ENCODE measurements around the gene FBH1.
"Not testable (repeated sequence)": the region's sequence is repeated elsewhere in the genome, so short reads cannot be mapped to it uniquely, and the experiment has no call there.

FBH1 gene

GRCh38 chr10:5960070-5960972 lies 70.3 kb downstream of the FBH1 start:
- no peak for DNase-seq

GRCh38 chr10:5960973-5961275 lies 70.9 kb downstream of the FBH1 start:
- not testable (repeated sequence) for DNase-seq

- no peak for DNase-seq
Measured at GRCh38 chr10:5961405-5962100, 71.5 kb downstream of the FBH1 start.

GRCh38 chr10:5962358-5962940 lies 72.4 kb downstream of the FBH1 start:
- not testable (repeated sequence) for DNase-seq

- DNase-seq = no peak
Measured at GRCh38 chr10:5963071-5963470, 73.0 kb downstream of the FBH1 start.

- DNase-seq = no peak
Measured at GRCh38 chr10:5963591-5963990, 73.5 kb downstream of the FBH1 start.

- DNase-seq = no peak
Measured at GRCh38 chr10:5964736-5965135, 74.7 kb downstream of the FBH1 start.

- DNase-seq = no peak
Measured at GRCh38 chr10:5965266-5965665, 75.2 kb downstream of the FBH1 start.

- DNase-seq = no peak
Measured at GRCh38 chr10:5968037-5968680, 78.1 kb downstream of the FBH1 start.

GRCh38 chr10:5968681-5969453 lies 78.8 kb downstream of the FBH1 start:
- DNase-seq = no peak

GRCh38 chr10:5970066-5970465 lies 80.0 kb downstream of the FBH1 start:
- no peak for DNase-seq

- no peak for DNase-seq
Measured at GRCh38 chr10:5970527-5970926, 80.5 kb downstream of the FBH1 start.

- no peak for DNase-seq
Measured at GRCh38 chr10:5971315-5971832, 81.3 kb downstream of the FBH1 start.

GRCh38 chr10:5971886-5972285 lies 81.8 kb downstream of the FBH1 start:
- no peak for DNase-seq

GRCh38 chr10:5973069-5973468 lies 83.0 kb downstream of the FBH1 start:
- no peak for DNase-seq

- no peak for DNase-seq
Measured at GRCh38 chr10:5975641-5976473, 85.8 kb downstream of the FBH1 start.

GRCh38 chr10:5976512-5977470 lies 86.7 kb downstream of the FBH1 start:
- DNase-seq = no peak

GRCh38 chr10:5977471-5978229 lies 87.6 kb downstream of the FBH1 start, which contains the start of gene IL15RA:
Gene IL15RA (minus strand): TSS chr10:5977543. CDS start chr10:5977492, 51 bp downstream.
- no peak for DNase-seq

- no peak for DNase-seq
Measured at GRCh38 chr10:5978230-5978489, 88.1 kb downstream of the FBH1 start.

GRCh38 chr10:5981529-5981928 lies 91.5 kb downstream of the FBH1 start:
- DNase-seq = no peak
